Measurements from ENCODE around the gene L1CAM.
A peak's percentile ranks its signal among the peaks of the same experiment; 100 is the strongest.
"Not testable (repeated sequence)": the region's sequence is repeated elsewhere in the genome, so short reads cannot be mapped to it uniquely, and the experiment has no call there.

L1CAM gene

GRCh38 chrX:153827903-153828302, 58.1 kb downstream of the L1CAM start:
- no peak for DNase-seq

- DNase-seq, result no peak
These were observed 59.0 kb downstream of the L1CAM start for GRCh38 chrX:153827016-153827415.

GRCh38 chrX:153825042-153825441, 60.9 kb downstream of the L1CAM start:
- DNase-seq, result no peak

GRCh38 chrX:153824348-153824747, 61.6 kb downstream of the L1CAM start:
- no peak for DNase-seq

- DNase-seq, result no peak
These were observed 64.9 kb downstream of the L1CAM start for GRCh38 chrX:153821066-153821465.

GRCh38 chrX:153820601-153821000, 65.4 kb downstream of the L1CAM start:
- no peak for DNase-seq

GRCh38 chrX:153819384-153820040, 66.5 kb downstream of the L1CAM start:
- no peak for DNase-seq

- peak; percentile 14 for DNase-seq
These were observed 67.2 kb downstream of the L1CAM start for GRCh38 chrX:153818571-153819383.

GRCh38 chrX:153818064-153818463, 67.9 kb downstream of the L1CAM start:
- DNase-seq, result not testable (repeated sequence)

- DNase-seq, result peak; percentile 20
These were observed 68.9 kb downstream of the L1CAM start for GRCh38 chrX:153816831-153817690.

- no peak for DNase-seq
These were observed 71.2 kb downstream of the L1CAM start for GRCh38 chrX:153814591-153815315.

GRCh38 chrX:153813161-153813560, 72.8 kb downstream of the L1CAM start:
- DNase-seq, result no peak

GRCh38 chrX:153812220-153812619, 73.8 kb downstream of the L1CAM start:
- no peak for DNase-seq

All from activated CD4-positive, alpha-beta T cell treated with anti-CD3 and anti-CD28 coated beads for 1 hour (primary cell).